Measurements from ENCODE around the gene CALR3.
A peak's percentile ranks its signal among the peaks of the same experiment; 100 is the strongest.

The CALR3 gene

DNA sequence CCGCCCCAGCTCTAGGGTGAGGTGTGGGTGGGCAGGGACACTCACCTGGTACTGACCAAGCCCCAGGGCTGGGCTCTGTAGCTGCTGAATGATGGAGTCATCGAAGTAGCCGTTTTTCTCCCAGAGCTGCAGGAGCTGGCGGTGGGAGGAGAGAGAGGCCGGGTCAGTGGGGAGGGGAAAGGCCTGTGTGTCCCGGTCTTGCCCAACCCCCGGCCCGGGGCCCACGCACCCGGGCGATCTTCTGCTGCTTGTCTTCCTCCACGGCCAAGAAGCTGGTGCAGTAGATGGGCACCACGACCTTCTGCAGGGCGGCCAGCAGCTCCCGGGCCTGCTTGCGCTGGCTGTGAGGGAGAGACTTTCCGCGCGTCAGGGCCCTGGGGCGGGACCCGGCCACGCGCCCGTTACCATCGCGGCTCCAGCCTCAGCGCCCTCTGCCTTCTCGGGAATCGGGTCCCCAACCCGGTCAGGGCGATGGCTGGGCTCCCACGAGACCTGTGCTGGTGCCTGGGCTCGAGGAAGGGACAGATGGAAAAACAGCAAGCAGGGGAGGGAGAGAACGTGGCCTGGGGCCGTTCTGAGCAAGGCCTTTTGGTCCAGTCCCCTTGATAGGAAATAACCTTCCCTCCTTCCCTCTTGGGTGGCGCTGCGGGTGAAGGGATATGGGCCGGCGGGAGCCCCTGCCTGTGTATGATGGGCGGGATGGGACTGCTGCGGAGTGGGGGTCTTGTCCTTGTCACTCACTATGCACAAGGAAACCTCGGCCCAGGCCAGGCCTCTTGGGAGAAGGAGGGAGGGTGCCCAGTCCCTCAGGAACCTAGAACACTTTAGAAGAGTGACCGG, 34.8 kb upstream of the CALR3 start:
- in situ Hi-C loops (cut with HindIII; ENCODE audit: low sequenced_read_pairs): no loop called here
- TF ChIP-seq, protein P1, sequence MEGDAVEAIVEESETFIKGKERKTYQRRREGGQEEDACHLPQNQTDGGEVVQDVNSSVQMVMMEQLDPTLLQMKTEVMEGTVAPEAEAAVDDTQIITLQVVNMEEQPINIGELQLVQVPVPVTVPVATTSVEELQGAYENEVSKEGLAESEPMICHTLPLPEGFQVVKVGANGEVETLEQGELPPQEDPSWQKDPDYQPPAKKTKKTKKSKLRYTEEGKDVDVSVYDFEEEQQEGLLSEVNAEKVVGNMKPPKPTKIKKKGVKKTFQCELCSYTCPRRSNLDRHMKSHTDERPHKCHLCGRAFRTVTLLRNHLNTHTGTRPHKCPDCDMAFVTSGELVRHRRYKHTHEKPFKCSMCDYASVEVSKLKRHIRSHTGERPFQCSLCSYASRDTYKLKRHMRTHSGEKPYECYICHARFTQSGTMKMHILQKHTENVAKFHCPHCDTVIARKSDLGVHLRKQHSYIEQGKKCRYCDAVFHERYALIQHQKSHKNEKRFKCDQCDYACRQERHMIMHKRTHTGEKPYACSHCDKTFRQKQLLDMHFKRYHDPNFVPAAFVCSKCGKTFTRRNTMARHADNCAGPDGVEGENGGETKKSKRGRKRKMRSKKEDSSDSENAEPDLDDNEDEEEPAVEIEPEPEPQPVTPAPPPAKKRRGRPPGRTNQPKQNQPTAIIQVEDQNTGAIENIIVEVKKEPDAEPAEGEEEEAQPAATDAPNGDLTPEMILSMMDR (IDR thresholded peaks at IDR 0.05; ENCODE audit: low read depth, low read length): no peak
- no peak overlapping the region for H3K4me3 ChIP-seq (ENCODE audit: low read depth, low read length)
- no peak for DNase-seq (ENCODE audit: low read depth, low spot score)

DNA sequence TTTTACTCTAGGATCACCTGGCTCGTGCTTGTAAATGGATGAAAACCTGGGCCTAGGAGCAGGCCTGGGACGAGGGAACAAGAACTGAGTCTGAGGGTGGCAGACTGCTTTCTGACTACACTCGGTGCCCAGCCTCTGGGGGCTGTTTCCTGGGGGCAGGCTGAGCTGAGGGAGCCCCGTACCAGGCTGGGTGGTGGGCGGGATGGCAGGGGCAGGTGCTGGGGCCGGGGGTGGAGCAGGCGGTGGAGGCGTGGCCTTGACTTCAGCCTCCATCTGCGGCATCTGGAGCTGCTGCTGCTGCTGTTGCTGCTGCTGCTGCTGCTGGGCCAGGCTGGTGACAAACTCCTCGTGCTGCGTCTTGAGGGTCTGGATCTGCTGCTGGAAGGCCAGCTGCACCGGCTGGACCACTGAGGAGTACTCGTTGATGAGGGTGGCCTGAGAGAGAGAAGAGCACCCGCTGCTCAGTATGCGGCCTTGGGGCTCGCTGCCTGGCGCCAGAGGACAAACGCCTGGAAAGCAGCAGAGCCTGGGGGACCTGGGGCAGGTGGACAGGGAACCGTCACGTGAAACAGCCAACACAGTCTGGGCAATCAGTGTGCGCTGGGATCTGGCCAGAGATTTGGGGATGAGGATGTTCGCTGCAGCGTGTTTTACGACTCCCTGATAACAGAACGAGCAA, 33.6 kb upstream of the CALR3 start:
- in situ Hi-C loops (cut with HindIII; ENCODE audit: low sequenced_read_pairs): no loop called here
- TF ChIP-seq, protein P1 (IDR thresholded peaks at IDR 0.05; ENCODE audit: low read depth, low read length): no peak
- H3K4me3 ChIP-seq (ENCODE audit: low read depth, low read length): no peak overlapping the region
- no peak for DNase-seq (ENCODE audit: low read depth, low spot score)

DNA sequence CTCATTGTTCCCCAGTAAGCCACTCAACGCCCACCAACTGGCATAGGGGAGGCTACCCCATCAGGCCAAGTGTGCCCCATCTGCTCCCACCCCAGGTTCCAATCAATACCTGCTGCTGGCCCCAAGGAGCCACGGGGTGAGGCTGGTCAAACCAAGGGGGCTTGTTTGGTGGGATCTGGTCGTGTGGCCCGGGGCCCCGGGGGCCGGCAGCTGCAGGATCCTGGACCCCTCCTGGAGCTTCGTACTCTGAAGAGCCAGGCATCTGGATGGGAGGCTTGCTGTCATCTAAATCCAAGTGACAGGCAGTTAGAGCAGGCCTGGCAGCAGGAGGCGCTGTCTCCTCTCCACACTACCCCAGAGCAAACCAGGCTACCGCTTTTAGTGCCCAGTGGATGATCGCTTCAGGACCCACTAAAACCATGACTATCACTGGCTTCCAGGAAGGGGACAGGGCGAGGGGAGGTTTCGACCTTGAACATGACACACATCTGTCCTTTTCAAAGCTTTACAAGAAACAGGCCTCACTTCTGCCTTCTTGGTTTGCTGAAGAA, 32.1 kb upstream of the CALR3 start:
- no peak for DNase-seq (ENCODE audit: low read depth, low spot score)
- TF ChIP-seq, protein P1 (IDR thresholded peaks at IDR 0.05; ENCODE audit: low read depth, low read length): peak; percentile 45
- no peak overlapping the region for H3K4me3 ChIP-seq (ENCODE audit: low read depth, low read length)
- in situ Hi-C loops (cut with HindIII; ENCODE audit: low sequenced_read_pairs): no loop called here

DNA sequence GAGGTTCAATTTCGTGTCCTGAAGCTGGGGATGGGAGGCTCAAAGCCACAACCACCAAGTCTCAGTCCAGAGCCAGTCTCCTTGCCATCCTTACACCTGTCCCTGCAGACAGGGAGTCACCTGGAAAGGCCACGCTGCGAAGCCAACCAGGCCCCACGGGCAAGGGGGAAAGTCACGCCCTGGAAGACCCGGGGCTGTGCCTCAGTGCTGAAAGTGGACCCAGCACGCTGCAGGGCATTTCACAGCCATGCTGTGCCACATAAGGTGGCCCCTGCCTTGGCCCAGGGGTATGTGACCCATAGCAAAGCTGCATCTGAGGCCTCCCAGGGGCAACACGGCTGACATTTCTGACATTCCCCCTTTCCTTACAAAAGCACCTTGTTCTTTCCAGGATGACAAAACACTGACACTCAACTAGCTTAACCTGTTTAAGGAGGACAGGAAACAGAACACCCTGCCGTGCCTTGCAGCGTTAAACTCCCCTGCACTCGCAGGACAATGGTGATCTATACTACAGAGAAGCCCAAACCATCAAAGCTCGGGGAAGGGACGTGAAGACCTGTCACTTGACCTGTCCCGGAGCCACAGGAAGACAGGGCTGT, 31.5 kb upstream of the CALR3 start:
- TF ChIP-seq, protein P1 (IDR thresholded peaks at IDR 0.05; ENCODE audit: low read depth, low read length): no peak
- in situ Hi-C loops (cut with HindIII; ENCODE audit: low sequenced_read_pairs): no loop called here
- DNase-seq (ENCODE audit: low read depth, low spot score): no peak
- no peak overlapping the region for H3K4me3 ChIP-seq (ENCODE audit: low read depth, low read length)

DNA sequence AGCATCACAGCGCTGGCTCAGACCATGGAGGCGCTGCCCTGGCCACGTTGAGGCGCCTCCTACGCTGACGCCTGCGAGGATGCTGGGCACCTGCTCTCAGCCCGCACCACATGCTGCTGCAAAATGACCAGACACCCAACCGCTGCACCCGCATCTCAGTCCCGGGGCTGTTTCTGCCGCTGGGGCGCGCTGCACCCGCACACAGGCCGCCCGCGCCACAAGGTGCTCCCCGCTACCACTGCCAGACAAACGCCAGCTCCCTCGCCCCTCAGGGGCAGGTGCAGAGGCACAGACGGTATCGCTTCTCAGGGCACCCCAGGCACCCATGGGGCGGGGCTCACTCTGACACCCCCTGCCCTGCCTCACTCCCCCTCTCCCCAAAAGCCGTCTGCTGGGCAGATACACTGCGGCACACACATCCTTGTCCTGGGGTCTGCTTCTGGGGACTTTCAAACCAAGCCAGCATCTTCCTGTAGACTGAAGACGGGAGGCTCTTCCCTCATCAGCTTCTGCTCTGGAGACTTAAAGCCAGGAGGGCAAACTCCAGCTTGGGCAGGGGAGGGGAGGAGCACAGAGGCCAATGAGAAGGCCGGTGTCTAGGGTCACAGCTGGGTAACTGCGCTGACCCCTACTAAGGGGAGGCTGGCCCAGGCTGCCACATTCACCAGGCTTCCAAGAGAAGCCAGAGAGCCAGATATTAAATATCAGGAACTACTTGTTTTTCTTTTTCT, 29.9 kb upstream of the CALR3 start:
- DNase-seq (ENCODE audit: low read depth, low spot score): no peak
- in situ Hi-C loops (cut with HindIII; ENCODE audit: low sequenced_read_pairs): no loop called here
- TF ChIP-seq, protein P1 (IDR thresholded peaks at IDR 0.05; ENCODE audit: low read depth, low read length): no peak
- H3K4me3 ChIP-seq (ENCODE audit: low read depth, low read length): no peak overlapping the region

All from astrocyte of the spinal cord (primary cell).